ENCODE data around the gene ANK3. TPM values are rescaled to one million over a fixed set of nuclear protein-coding genes. Genes with fewer than 3 reads are reported as not detected.

The ANK3 gene
- total RNA-seq (10 to 100 TPM; 15.7 to 28.5 (median 18.8) TPM), polyA plus RNA-seq (1 to 10 TPM; 3.3 to 7.7 TPM)

DNA sequence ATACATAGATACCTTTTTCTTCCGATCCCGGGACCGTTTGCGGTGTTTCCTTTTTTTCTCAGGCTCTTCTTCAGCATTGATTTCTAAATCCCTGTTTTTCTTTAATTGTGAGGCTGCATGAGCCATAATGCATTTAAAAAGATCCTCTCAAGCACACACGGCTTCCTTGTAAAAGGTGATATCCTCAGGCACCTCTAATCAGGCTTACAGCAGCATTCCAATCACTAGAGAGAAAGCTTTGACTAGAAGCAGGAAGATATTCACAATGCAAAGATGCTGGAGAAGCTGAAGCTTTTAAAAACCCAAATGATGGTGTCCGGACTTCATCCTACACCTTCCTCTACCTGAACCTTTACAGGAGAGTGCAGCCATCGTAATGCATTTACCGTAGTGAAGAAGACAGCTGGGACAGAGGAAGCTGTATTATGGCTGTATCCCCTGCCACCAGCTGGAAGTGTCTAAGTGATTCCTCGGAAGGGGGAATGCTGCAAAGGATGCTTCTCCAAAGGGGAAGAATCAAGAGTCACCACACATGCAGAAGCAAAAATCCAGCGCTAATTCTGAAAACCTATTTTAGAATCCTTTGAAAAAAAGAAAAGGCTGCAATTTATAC lies at the start of gene ANK3:
Gene ANK3, minus strand, starts transcription at position 463 of the 613 bp plus-strand sequence. Its CDS starts 337 bp downstream, at position 126.
- TF ChIP-seq, protein P1, sequence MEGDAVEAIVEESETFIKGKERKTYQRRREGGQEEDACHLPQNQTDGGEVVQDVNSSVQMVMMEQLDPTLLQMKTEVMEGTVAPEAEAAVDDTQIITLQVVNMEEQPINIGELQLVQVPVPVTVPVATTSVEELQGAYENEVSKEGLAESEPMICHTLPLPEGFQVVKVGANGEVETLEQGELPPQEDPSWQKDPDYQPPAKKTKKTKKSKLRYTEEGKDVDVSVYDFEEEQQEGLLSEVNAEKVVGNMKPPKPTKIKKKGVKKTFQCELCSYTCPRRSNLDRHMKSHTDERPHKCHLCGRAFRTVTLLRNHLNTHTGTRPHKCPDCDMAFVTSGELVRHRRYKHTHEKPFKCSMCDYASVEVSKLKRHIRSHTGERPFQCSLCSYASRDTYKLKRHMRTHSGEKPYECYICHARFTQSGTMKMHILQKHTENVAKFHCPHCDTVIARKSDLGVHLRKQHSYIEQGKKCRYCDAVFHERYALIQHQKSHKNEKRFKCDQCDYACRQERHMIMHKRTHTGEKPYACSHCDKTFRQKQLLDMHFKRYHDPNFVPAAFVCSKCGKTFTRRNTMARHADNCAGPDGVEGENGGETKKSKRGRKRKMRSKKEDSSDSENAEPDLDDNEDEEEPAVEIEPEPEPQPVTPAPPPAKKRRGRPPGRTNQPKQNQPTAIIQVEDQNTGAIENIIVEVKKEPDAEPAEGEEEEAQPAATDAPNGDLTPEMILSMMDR (IDR thresholded peaks at IDR 0.05), result no peak
- intact Hi-C loops (cut with DNase I), result no loop called here
- no peaks in the 10 kb centered on the region for H3K4me1 ChIP-seq
- no peaks in the 10 kb centered on the region for H3K27me3 ChIP-seq
- WGBS, 2 donors, result 85 to 89% methylated on average over 10 of the region's 10 CpGs
- H3K9me3 ChIP-seq, result no peaks in the 10 kb centered on the region
- DNase-seq (no peak), FAIRE-seq (no peak), ATAC-seq (no peak)
- peak within 1 kb of the TSS in 1 of 4 donors; percentile 28 for H3K27ac ChIP-seq
- H3K36me3 ChIP-seq, result no peaks in the 10 kb centered on the region
- no peak within 1 kb of the TSS for H3K4me3 ChIP-seq

DNA sequence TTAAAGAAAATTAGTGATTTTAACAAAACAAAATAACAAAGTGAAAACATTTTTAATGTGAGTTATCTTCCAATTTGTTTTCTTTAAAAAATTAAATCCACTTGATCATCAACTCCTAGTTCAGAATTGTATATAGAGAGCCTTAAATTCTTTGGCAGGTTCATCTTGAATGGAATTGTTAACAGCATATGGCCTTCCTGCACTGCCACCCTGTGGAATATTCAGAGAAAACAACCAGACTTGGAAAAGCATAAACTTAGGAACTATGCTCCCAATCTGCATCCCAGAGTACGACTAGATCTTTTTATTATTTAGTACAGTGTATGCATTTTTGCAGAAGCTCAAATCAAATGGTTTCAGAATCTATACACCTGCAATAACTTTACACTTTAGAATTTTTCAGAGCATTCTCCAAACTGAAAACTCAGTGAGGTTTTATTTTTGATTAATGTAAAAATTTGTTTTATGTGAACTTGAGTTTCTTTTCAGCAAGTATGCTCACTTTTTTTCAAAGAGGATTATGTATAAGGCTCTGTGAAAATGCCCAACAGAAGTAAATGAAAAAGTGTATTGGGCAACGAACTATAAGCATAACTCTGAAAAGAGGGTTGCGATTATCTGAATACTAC lies 44.9 kb upstream of the ANK3 start:
- peak; percentile 60 to 88 (median 85) for ATAC-seq
- TF ChIP-seq, protein P1 (IDR thresholded peaks at IDR 0.05), result peak; percentile 18 to 63 (median 54)
- peak in 2 of 6 donors; percentile 9 to 38 for DNase-seq
- FAIRE-seq, result peak; percentile 96
- 51 to 59% methylated on average over 3 of the region's 3 CpGs for WGBS, 2 donors
- H3K36me3 ChIP-seq, result no peaks in the 10 kb centered on the region
- intact Hi-C loops (cut with DNase I), result loop anchor here in 2 of 3 donors (10.0 kb wide), 1 partner anchor 320 kb away; no protein-coding TSS in a partner anchor
- no peaks in the 10 kb centered on the region for H3K4me1 ChIP-seq
- H3K27me3 ChIP-seq, result no peaks in the 10 kb centered on the region
- no peak overlapping the region for H3K27ac ChIP-seq
- no peak overlapping the region for H3K4me3 ChIP-seq
- H3K9me3 ChIP-seq, result no peaks in the 10 kb centered on the region

DNA sequence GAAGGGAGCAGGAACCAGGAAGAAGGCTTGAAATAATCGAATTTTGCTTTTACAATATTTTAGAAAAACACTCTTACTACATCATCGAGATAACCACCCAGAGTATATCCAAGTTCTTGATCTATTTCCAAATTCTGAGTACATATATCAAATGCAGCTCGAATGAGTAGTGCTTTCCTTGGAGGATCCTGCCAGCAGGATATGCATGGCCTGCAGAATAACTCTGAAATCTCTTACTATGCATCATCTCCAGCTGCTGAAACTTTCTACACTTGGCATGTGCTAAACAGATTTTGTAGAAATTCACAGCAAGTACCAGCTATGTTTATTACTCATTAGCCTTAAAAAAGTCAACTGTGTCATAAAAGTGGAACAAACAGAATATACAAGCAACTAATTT lies 44.0 kb upstream of the ANK3 start:
- FAIRE-seq, result no peak

DNA sequence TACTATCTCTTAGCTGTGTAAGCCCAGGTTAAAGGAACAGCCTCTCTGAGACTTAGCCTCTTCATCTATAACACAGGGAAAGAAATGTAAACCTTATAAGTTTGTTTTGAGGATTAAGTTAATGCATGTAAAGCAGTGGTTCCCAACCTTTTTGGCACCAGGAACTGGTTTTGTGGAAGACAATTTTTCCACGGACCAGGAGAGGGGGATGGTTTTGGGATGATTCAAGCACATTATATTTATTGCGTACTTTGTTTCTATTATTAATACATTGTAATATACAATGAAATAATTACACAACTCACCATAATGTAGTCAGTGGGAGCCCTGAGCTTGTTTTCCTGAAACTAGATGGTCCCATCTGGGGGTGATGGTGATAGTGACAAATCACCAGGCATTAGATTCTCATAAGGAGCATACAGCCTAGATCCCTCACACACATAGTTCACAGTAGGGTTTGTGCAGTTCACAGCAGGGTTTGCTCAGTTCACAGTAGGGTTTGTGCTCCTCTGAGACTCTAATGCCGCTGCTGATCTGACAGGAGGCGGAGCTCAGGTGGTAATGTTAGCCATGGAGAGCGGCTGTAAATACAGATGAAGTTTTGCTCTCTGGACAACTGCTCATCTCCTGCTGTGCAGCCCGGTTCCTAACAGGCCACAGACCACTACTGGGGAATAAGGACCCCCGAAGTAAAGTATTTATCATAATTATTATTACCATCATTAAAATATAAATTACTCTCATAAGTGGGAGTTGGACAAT lies 41.3 kb upstream of the ANK3 start:
- no peaks in the 10 kb centered on the region for H3K9me3 ChIP-seq
- no peak for FAIRE-seq
- H3K27ac ChIP-seq, result no peak overlapping the region
- no peaks in the 10 kb centered on the region for H3K4me1 ChIP-seq
- no peak overlapping the region for H3K4me3 ChIP-seq
- 82 to 87% methylated on average over 7 of the region's 7 CpGs for WGBS, 2 donors
- ATAC-seq, result no peak
- intact Hi-C loops (cut with DNase I), result loop anchor here in 2 of 3 donors (10.0 kb wide), 1 partner anchor 316 kb away; no protein-coding TSS in a partner anchor
- TF ChIP-seq, protein P1 (IDR thresholded peaks at IDR 0.05), result no peak
- no peaks in the 10 kb centered on the region for H3K27me3 ChIP-seq
- no peak for DNase-seq
- no peaks in the 10 kb centered on the region for H3K36me3 ChIP-seq

More for the DNA sequence above, 44.0 kb upstream of the ANK3 start:
- 53 to 56% methylated on average over 3 of the region's 3 CpGs for WGBS, 2 donors
- Histone ChIP-seq H3K27ac (no peak overlapping the region), H3K27me3 (no peaks in the 10 kb centered on the region), H3K4me3 (no peak overlapping the region), H3K9me3 (no peaks in the 10 kb centered on the region), H3K4me1 (no peaks in the 10 kb centered on the region), H3K36me3 (no peaks in the 10 kb centered on the region)
- intact Hi-C loops (cut with DNase I), result loop anchor here in 2 of 3 donors (10.0 kb wide), 1 partner anchor 319 kb away; no protein-coding TSS in a partner anchor
- DNase-seq, result no peak
- TF ChIP-seq, protein P1 (IDR thresholded peaks at IDR 0.05), result no peak
- no peak for ATAC-seq

Data from pancreas (tissue), 10 donors.